Colonic mucosa (tissue), 4 donors: ENCODE measurements around the gene PRKCQ. TPM values are rescaled to one million over a fixed set of nuclear protein-coding genes. Genes with fewer than 3 reads are reported as not detected.

Experiments
- DNase-seq: peaks from one replicate; pipeline ENCODE4 v3.0.0-alpha.2; 2020
- H3K27ac ChIP-seq: fragments of 200-600 bp; one replicate; pipeline ENCODE4 v1.8.0; 2021
- H3K27me3 ChIP-seq: fragments of 200-600 bp; one replicate; pipeline ENCODE4 v1.8.0; 2021
- H3K36me3 ChIP-seq: fragments of 200-600 bp; one replicate; pipeline ENCODE4 v1.8.0; 2021
- H3K4me1 ChIP-seq: fragments of 200-600 bp; one replicate; pipeline ENCODE4 v1.8.0; 2021; ENCODE audit warnings: mild to moderate bottlenecking
- H3K4me3 ChIP-seq: fragments of 200-600 bp; one replicate; pipeline ENCODE4 v1.8.0; 2021
- H3K9ac ChIP-seq, 2 donors: one replicate each; pipeline ENCODE4 v1.7.0; 2013; ENCODE audit warnings: control low read depth in 2 of 2, low read depth in 2 of 2, low read length in 2 of 2
- H3K9me3 ChIP-seq: fragments of 200-600 bp; one replicate; pipeline ENCODE4 v1.8.0; 2021
- CTCF ChIP-seq: fragments of 200-600 bp; IDR thresholded peaks from one replicate; pipeline ENCODE4 v1.8.0; 2022; ENCODE audit warnings: antibody characterized with exemption, mild to moderate bottlenecking
- intact Hi-C: fragments of 100-400 bp; cut with DNase I; formaldehyde crosslinking; loops from one replicate; pipeline ENCODE4 v1.14.1; 2022
- total RNA-seq, 2 donors: library from RNA; stranded (reverse); fragmentation: NEBNext Ultra II Directional in 1 of 2; extraction: Animal tissue kit (Norgen Biotek cat#: 25700) in 1 of 2; gene quantifications; one replicate each; pipeline ENCODE4 v1.2.1, GENCODE V29; 2021
- donor health status: healthy.
- donor health status: DM: no; HTN: no; CAD: no.
- donor health status: DM: no; HTN: no; CAD: no.

Gene PRKCQ
- total RNA-seq, 2 donors from 2014 or later: 0.93 to 0.94 TPM

GRCh38 chr10:6427357-6427959 lies 152.6 kb downstream of the PRKCQ start:
- H3K27ac ChIP-seq: no peak overlapping the region
- no peaks in the 10 kb centered on the region for H3K27me3 ChIP-seq
- no peaks in the 10 kb centered on the region for H3K9me3 ChIP-seq
- no peak for DNase-seq
- H3K36me3 ChIP-seq: no peaks in the 10 kb centered on the region
- TF ChIP-seq CTCF: no peak
- intact Hi-C loops: no loop called here
- H3K9ac ChIP-seq: no peak overlapping the region
- H3K4me1 ChIP-seq: no peaks in the 10 kb centered on the region
- H3K4me3 ChIP-seq: no peak overlapping the region

GRCh38 chr10:6426317-6426716 lies 153.8 kb downstream of the PRKCQ start:
- TF ChIP-seq CTCF: no peak
- H3K36me3 ChIP-seq: no peaks in the 10 kb centered on the region
- H3K27me3 ChIP-seq: no peaks in the 10 kb centered on the region
- intact Hi-C loops: no loop called here
- no peak overlapping the region for H3K9ac ChIP-seq
- H3K9me3 ChIP-seq: no peaks in the 10 kb centered on the region
- no peaks in the 10 kb centered on the region for H3K4me1 ChIP-seq
- no peak for DNase-seq
- H3K4me3 ChIP-seq: no peak overlapping the region
- H3K27ac ChIP-seq: no peak overlapping the region

- TF ChIP-seq CTCF: no peak
- intact Hi-C loops: no loop called here
- no peaks in the 10 kb centered on the region for H3K27me3 ChIP-seq
- H3K9me3 ChIP-seq: no peaks in the 10 kb centered on the region
- no peaks in the 10 kb centered on the region for H3K4me1 ChIP-seq
- no peak overlapping the region for H3K27ac ChIP-seq
- H3K4me3 ChIP-seq: no peak overlapping the region
- no peaks in the 10 kb centered on the region for H3K36me3 ChIP-seq
- H3K9ac ChIP-seq: no peak overlapping the region
- DNase-seq: no peak
These were observed 156.5 kb downstream of the PRKCQ start for GRCh38 chr10:6423413-6424170.

- no peak for TF ChIP-seq CTCF
These were observed 157.1 kb downstream of the PRKCQ start for GRCh38 chr10:6423004-6423403.

GRCh38 chr10:6418613-6419216 lies 161.4 kb downstream of the PRKCQ start:
- Histone ChIP-seq H3K27me3 (no peaks in the 10 kb centered on the region), H3K27ac (no peak overlapping the region), H3K9me3 (no peaks in the 10 kb centered on the region), H3K36me3 (no peaks in the 10 kb centered on the region), H3K9ac (no peak overlapping the region), H3K4me3 (no peak overlapping the region), H3K4me1 (no peaks in the 10 kb centered on the region)
- no peak for DNase-seq
- intact Hi-C loops: loop anchor here (5.0 kb wide), 1 partner anchor 259 kb away; no protein-coding TSS in a partner anchor
- TF ChIP-seq CTCF: no peak

More at GRCh38 chr10:6423004-6423403, 157.1 kb downstream of the PRKCQ start:
- no peak overlapping the region for H3K9ac ChIP-seq
- no peak overlapping the region for H3K27ac ChIP-seq
- no peak for DNase-seq
- no peaks in the 10 kb centered on the region for H3K9me3 ChIP-seq
- no peaks in the 10 kb centered on the region for H3K36me3 ChIP-seq
- intact Hi-C loops: no loop called here
- H3K27me3 ChIP-seq: no peaks in the 10 kb centered on the region
- H3K4me3 ChIP-seq: no peak overlapping the region
- H3K4me1 ChIP-seq: no peaks in the 10 kb centered on the region
